HEK293T (cell line): Measurements from ENCODE around the gene RELA.

ENCODE experiments used
- ARNT ChIP-seq: fragments of 450-650 bp; IDR thresholded peaks from 2 replicates; pipeline ENCODE4 v1.6.1; 2017; ENCODE audit warnings: mild to moderate bottlenecking
- BHLHE40 ChIP-seq: fragments of 450-650 bp; IDR thresholded peaks from 2 replicates; pipeline ENCODE4 v1.6.1; 2016; ENCODE audit warnings: mild to moderate bottlenecking, moderate library complexity, borderline replicate concordance
- FOXK2 ChIP-seq: fragments of 450-650 bp; IDR thresholded peaks from 2 replicates; pipeline ENCODE4 v1.6.1; 2016; ENCODE audit warnings: mild to moderate bottlenecking
- L3MBTL2 ChIP-seq: fragments of 450-650 bp; conservative IDR thresholded peaks from 2 replicates; pipeline ENCODE4 v1.6.1; 2016; ENCODE audit warnings: mild to moderate bottlenecking
- LEF1 ChIP-seq: fragments of 450-650 bp; IDR thresholded peaks from 2 replicates; pipeline ENCODE4 v1.6.1; 2017; ENCODE audit warnings: mild to moderate bottlenecking, borderline replicate concordance

DNA sequence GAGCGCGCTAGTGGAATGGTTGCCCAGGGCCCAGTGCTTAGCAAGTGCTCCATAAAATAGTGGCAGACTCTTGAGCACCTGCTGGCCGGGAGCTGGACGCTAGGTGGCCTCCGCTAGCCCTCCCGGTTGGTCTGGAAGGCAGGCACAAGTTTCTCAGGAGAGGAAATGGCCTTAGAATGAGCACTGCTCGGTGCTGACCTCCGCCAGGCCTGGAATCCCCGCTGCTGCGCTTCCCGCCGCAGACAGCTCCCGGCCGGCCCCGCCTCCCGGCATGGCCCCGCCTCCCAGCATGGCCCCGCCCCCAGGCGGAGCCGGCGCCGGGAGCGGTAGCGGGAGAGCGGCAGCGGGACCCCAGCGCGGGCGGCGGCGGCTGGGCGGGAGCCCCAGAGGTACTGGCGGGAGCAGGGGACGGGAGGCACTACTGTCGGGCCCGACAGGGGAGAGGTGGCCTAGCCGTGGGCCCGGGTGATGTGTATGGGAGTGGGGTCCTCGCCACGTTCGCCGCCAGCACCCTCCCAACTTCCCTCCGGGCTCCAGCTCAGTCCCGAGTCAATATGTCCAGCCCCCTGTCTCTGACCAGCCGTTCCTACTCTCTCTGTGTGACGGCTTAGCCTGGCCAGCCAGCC lies 24.8 kb downstream of the RELA start, which contains the start of gene SIPA1:
- TF ChIP-seq FOXK2 (no peak), L3MBTL2 (no peak), LEF1 (no peak), ARNT (no peak), BHLHE40 (no peak)
